WERI-Rb-1 (cell line): ENCODE results near the gene HIPK2.

Experiments
- DNase-seq: peaks from one replicate; pipeline ENCODE4 v3.0.0-alpha.2; 2020
- H3K27ac ChIP-seq: fragments of 250-450 bp; sonication (Bioruptor Pico); 2 replicates; pipeline ENCODE4 v1.5.1; 2020; ENCODE audit warnings: mild to moderate bottlenecking, moderate library complexity
- H3K27me3 ChIP-seq: fragments of 250-450 bp; sonication (Bioruptor Pico); 2 replicates; pipeline ENCODE4 v1.5.1; 2021; ENCODE audit warnings: mild to moderate bottlenecking, low read depth, moderate library complexity; ENCODE audit not compliant: insufficient read depth, severe bottlenecking
- H3K36me3 ChIP-seq: fragments of 250-450 bp; sonication (Bioruptor Pico); 2 replicates; pipeline ENCODE4 v1.5.1; 2020; ENCODE audit warnings: mild to moderate bottlenecking, moderate library complexity
- H3K4me3 ChIP-seq: 2 replicates; pipeline ENCODE4 v1.5.1; 2011; ENCODE audit warnings: low read depth, mild to moderate bottlenecking, control low read depth, low read length
- H3K9me3 ChIP-seq: fragments of 250-450 bp; sonication (Bioruptor Pico); 2 replicates; pipeline ENCODE4 v1.5.1; 2021; ENCODE audit warnings: mild to moderate bottlenecking, moderate library complexity; ENCODE audit not compliant: severe bottlenecking
- CTCF ChIP-seq: IDR thresholded peaks from 2 replicates; pipeline ENCODE4 v1.5.1; 2011; ENCODE audit warnings: low read depth, mild to moderate bottlenecking, control low read depth, inconsistent platforms, low read length

HIPK2 gene

GRCh38 chr7:139687980-139688632, 89.7 kb downstream of the HIPK2 start:
- H3K4me3 ChIP-seq, result no peak overlapping the region
- H3K27ac ChIP-seq, result no peak overlapping the region
- TF ChIP-seq CTCF, result no peak
- H3K36me3 ChIP-seq, result peaks cover 41% of the 10 kb centered on the region
- no peak for DNase-seq
- H3K27me3 ChIP-seq, result no peaks in the 10 kb centered on the region
- peaks cover 9% of the 10 kb centered on the region for H3K9me3 ChIP-seq

- no peak for TF ChIP-seq CTCF
Measured at GRCh38 chr7:139687211-139687954, 90.4 kb downstream of the HIPK2 start.

GRCh38 chr7:139683137-139683921, 94.5 kb downstream of the HIPK2 start:
- peaks cover 9% of the 10 kb centered on the region for H3K9me3 ChIP-seq
- TF ChIP-seq CTCF, result no peak
- peaks cover 37% of the 10 kb centered on the region for H3K36me3 ChIP-seq
- no peak for DNase-seq
- H3K4me3 ChIP-seq, result no peak overlapping the region
- H3K27ac ChIP-seq, result no peak overlapping the region
- no peaks in the 10 kb centered on the region for H3K27me3 ChIP-seq

More at GRCh38 chr7:139687211-139687954, 90.4 kb downstream of the HIPK2 start:
- Histone ChIP-seq H3K36me3 (peaks cover 45% of the 10 kb centered on the region), H3K27me3 (no peaks in the 10 kb centered on the region), H3K9me3 (peaks cover 9% of the 10 kb centered on the region), H3K27ac (no peak overlapping the region), H3K4me3 (no peak overlapping the region)
- no peak for DNase-seq

- Histone ChIP-seq H3K36me3 (peaks cover 37% of the 10 kb centered on the region), H3K9me3 (peaks cover 9% of the 10 kb centered on the region), H3K4me3 (no peak overlapping the region), H3K27me3 (no peaks in the 10 kb centered on the region), H3K27ac (no peak overlapping the region)
- no peak for DNase-seq
- TF ChIP-seq CTCF, result no peak
Measured at GRCh38 chr7:139682136-139683013, 95.4 kb downstream of the HIPK2 start.

GRCh38 chr7:139681812-139682135, 96.0 kb downstream of the HIPK2 start:
- TF ChIP-seq CTCF, result no peak
- DNase-seq, result no peak
- H3K9me3 ChIP-seq, result peaks cover 9% of the 10 kb centered on the region
- H3K4me3 ChIP-seq, result no peak overlapping the region
- H3K27me3 ChIP-seq, result no peaks in the 10 kb centered on the region
- peaks cover 31% of the 10 kb centered on the region for H3K36me3 ChIP-seq
- no peak overlapping the region for H3K27ac ChIP-seq
